ENCODE data around the gene NUP188.
"Not testable (repeated sequence)": the region's sequence is repeated elsewhere in the genome, so short reads cannot be mapped to it uniquely, and the experiment has no call there.

NUP188 gene

GRCh38 chr9:128944966-128945365, 2.5 kb upstream of the NUP188 start:
- not testable (repeated sequence) for H3K27ac Mint-ChIP-seq, H3K4me3 Mint-ChIP-seq, H3K9me3 Mint-ChIP-seq, H3K27me3 Mint-ChIP-seq
- intact Hi-C loops (cut with micrococcal nuclease): loop anchor here (10.0 kb wide), 1 partner anchor 60 kb away; the partner anchor contains the start of genes KYAT1 and LRRC8A
- Mint-ChIP-seq H3K4me1 (ENCODE audit: low read depth) (peaks cover 20% of the 10 kb centered on the region), H3K36me3 (ENCODE audit: low read depth) (peaks cover 34% of the 10 kb centered on the region)

DNA sequence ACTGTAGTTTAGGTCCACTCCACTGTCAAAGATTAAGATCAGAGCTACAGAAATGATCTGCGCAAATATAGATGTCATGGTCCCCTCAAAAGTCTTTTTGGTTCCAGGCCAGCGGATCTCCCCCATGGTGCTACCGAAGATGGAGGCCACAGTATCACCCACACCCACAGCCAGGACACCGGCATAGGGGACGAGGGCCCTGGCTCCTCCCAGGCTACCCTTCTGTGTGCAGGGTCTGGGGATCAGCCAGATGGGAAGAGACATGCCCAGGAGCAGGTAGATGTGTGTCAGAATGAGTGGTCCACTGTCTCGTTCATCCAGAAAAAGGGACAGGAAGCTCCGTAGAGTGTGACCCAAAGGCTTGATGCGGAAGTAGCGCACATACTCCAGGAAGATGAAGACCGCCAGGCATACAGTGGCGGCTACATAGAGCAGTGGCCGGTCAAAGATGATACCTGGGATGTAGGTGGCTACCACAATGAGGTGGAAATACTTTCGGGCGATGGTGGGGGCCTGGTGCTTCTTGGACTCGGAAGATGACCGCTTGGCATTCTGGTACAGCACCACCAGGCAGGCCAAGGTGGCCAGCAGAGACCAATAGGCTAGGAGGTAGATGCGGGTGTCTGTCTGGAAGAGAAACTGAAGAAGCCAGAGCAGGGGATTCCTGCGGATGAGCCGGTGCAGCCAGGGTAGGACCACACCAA, 1.5 kb upstream of the NUP188 start:
- H3K36me3 Mint-ChIP-seq (ENCODE audit: low read depth): peaks cover 44% of the 10 kb centered on the region
- H3K4me1 Mint-ChIP-seq (ENCODE audit: low read depth): peaks cover 20% of the 10 kb centered on the region
- H3K9me3 Mint-ChIP-seq: no peaks in the 10 kb centered on the region
- peak overlapping the region; percentile 94 for H3K4me3 Mint-ChIP-seq
- no peaks in the 10 kb centered on the region for H3K27me3 Mint-ChIP-seq
- intact Hi-C loops (cut with micrococcal nuclease): loop anchor here (10.0 kb wide), 1 partner anchor 61 kb away; the partner anchor contains the start of genes KYAT1 and LRRC8A
- H3K27ac Mint-ChIP-seq: peak overlapping the region; percentile 90

DNA sequence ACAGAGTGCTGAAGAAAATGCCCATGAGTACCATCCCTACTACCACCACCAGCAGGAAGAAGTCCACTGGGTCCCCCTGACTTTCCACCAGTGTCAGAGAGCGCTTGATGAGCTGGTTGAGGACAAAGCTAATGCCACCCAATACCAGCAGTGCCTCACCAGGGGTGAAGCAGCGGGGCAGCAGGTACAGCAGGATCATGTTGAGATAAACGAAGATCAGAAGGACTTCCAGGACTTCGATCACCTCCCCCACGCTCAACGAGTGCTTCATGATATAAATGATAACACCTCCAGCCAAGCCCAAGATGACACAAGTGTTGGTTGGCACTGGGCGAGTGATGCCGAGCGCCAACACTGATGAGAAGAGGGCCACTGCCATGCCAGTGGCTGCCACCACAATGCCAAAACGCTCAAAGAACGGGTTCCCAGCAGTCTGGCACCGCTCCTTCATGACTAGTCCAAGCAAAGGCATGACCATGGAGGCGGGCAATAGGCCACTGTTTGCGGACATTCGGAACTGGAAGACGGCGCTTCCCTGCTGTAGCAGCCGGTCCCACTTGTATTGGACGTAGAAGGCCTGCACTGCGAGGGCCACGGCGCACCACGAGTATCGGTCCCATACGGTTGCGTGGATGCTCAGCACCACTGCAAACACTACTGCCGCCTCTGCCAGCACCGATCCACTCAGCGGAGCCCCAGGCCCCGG, 775 bp upstream of the NUP188 start:
- H3K27ac Mint-ChIP-seq: peak overlapping the region; percentile 90
- H3K36me3 Mint-ChIP-seq (ENCODE audit: low read depth): peaks cover 52% of the 10 kb centered on the region
- no peaks in the 10 kb centered on the region for H3K9me3 Mint-ChIP-seq
- peak overlapping the region; percentile 94 for H3K4me3 Mint-ChIP-seq
- H3K4me1 Mint-ChIP-seq (ENCODE audit: low read depth): peaks cover 20% of the 10 kb centered on the region
- intact Hi-C loops (cut with micrococcal nuclease): loop anchor here (10.0 kb wide), 1 partner anchor 62 kb away; the partner anchor contains the start of genes KYAT1 and LRRC8A
- H3K27me3 Mint-ChIP-seq: no peaks in the 10 kb centered on the region

DNA sequence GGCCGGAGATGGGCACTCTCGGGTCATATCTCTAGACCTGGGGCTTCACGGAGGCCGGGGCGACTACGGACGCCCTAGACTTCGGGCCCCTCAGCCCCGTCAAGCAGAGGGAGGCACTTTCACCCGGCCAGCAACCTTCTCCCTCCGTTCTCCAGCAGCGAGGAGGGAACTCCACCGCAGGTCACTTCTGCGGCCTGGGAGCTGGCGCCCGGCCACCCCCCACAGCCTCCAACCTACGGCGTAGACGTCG, 297 bp upstream of the NUP188 start:
- no peaks in the 10 kb centered on the region for H3K9me3 Mint-ChIP-seq
- H3K27ac Mint-ChIP-seq: peak overlapping the region; percentile 90
- H3K27me3 Mint-ChIP-seq: no peaks in the 10 kb centered on the region
- peak overlapping the region; percentile 94 for H3K4me3 Mint-ChIP-seq
- peaks cover 56% of the 10 kb centered on the region for H3K36me3 Mint-ChIP-seq (ENCODE audit: low read depth)
- intact Hi-C loops (cut with micrococcal nuclease): loop anchor here (10.0 kb wide), 1 partner anchor 62 kb away; the partner anchor contains the start of genes KYAT1 and LRRC8A
- H3K4me1 Mint-ChIP-seq (ENCODE audit: low read depth): peaks cover 20% of the 10 kb centered on the region

DNA sequence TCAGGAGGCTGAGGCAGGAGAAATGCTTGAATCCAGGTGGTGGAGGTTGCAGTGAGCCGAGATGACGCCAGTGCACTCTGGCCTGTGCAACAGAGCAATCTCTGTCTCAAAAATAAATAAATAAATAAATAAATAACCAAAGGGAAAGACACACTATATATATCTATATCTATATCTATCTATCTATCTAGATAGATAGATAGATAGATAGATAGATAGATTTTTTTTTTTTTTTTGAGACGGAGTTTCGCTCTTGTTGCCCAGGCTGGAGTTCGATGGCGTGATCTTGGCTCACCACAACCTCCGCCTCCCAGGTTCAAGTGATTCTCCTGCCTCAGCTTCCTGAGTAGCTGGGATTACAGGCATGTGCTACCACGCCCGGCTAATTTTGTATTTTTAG, 13.9 kb downstream of the NUP188 start:
- H3K27ac Mint-ChIP-seq; H3K9me3 Mint-ChIP-seq; H3K4me1 Mint-ChIP-seq (ENCODE audit: low read depth); intact Hi-C loops (cut with micrococcal nuclease); H3K4me3 Mint-ChIP-seq; H3K27me3 Mint-ChIP-seq: not testable (repeated sequence)
- peaks cover 83% of the 10 kb centered on the region for H3K36me3 Mint-ChIP-seq (ENCODE audit: low read depth)

- Mint-ChIP-seq H3K9me3 (no peaks in the 10 kb centered on the region), H3K27me3 (no peaks in the 10 kb centered on the region), H3K4me1 (ENCODE audit: low read depth) (no peaks in the 10 kb centered on the region), H3K4me3 (no peak overlapping the region), H3K27ac (no peak overlapping the region), H3K36me3 (ENCODE audit: low read depth) (peaks cover 91% of the 10 kb centered on the region)
- intact Hi-C loops (cut with micrococcal nuclease): no loop called here
Observed at GRCh38 chr9:128969491-128969890, 22.0 kb downstream of the NUP188 start.

DNA sequence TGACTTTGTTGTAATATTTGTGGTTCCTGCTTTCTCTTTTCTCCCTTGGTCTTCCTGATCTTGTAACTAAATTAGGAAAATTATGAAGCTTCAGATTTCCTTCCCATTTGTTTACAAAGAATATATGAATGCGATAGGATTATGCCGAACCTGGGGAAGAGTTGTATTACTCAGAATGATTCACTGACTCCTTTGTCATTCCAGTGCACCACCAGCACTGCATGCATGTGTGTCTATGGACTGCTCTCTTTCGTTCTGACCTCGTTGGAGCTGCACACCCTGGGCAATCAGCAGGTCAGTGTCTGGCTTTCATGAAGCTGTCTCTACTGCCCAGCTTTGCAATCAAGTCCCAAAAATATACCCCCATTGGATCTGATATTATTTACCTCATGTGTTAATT, 25.5 kb downstream of the NUP188 start:
- H3K27ac Mint-ChIP-seq: no peak overlapping the region
- H3K4me1 Mint-ChIP-seq (ENCODE audit: low read depth): no peaks in the 10 kb centered on the region
- intact Hi-C loops (cut with micrococcal nuclease): no loop called here

DNA sequence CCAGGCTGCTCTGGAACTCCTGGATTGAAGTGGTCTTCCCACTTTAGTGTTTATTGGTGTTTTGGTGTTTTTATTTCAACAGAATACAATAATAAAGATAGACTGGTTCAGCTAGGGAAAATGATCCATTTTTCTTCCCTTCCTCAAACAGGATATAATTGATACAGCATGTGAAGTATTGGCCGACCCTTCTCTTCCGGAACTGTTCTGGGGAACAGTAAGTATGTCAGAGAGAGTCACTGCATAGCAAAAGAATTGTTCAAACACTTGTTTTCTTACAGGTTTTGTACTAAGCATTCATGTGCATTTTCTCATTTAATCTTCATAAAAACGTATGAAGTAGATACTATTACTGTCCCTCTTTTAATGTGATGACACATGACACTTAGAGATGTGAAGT, 31.6 kb downstream of the NUP188 start:
- Mint-ChIP-seq H3K9me3 (no peaks in the 10 kb centered on the region), H3K27me3 (no peaks in the 10 kb centered on the region), H3K36me3 (ENCODE audit: low read depth) (peaks cover 99% of the 10 kb centered on the region), H3K4me1 (ENCODE audit: low read depth) (no peaks in the 10 kb centered on the region), H3K27ac (no peak overlapping the region), H3K4me3 (no peak overlapping the region)
- intact Hi-C loops (cut with micrococcal nuclease): no loop called here

More for the DNA sequence above, 25.5 kb downstream of the NUP188 start:
- no peak overlapping the region for H3K4me3 Mint-ChIP-seq
- peaks cover 99% of the 10 kb centered on the region for H3K36me3 Mint-ChIP-seq (ENCODE audit: low read depth)
- H3K27me3 Mint-ChIP-seq: no peaks in the 10 kb centered on the region
- no peaks in the 10 kb centered on the region for H3K9me3 Mint-ChIP-seq

- no peak overlapping the region for H3K4me3 Mint-ChIP-seq
Observed at GRCh38 chr9:128983536-128983935, 36.0 kb downstream of the NUP188 start.

GRCh38 chr9:128986671-128987070, 39.2 kb downstream of the NUP188 start:
- no peak overlapping the region for H3K4me3 Mint-ChIP-seq
- H3K36me3 Mint-ChIP-seq (ENCODE audit: low read depth): peaks cover 98% of the 10 kb centered on the region
- no peak overlapping the region for H3K27ac Mint-ChIP-seq
- no peaks in the 10 kb centered on the region for H3K4me1 Mint-ChIP-seq (ENCODE audit: low read depth)
- intact Hi-C loops (cut with micrococcal nuclease): no loop called here
- no peaks in the 10 kb centered on the region for H3K9me3 Mint-ChIP-seq
- H3K27me3 Mint-ChIP-seq: no peaks in the 10 kb centered on the region

More at GRCh38 chr9:128983536-128983935, 36.0 kb downstream of the NUP188 start:
- intact Hi-C loops (cut with micrococcal nuclease): no loop called here
- H3K4me1 Mint-ChIP-seq (ENCODE audit: low read depth): no peaks in the 10 kb centered on the region
- H3K9me3 Mint-ChIP-seq: no peaks in the 10 kb centered on the region
- H3K27ac Mint-ChIP-seq: no peak overlapping the region
- peaks cover 100% of the 10 kb centered on the region for H3K36me3 Mint-ChIP-seq (ENCODE audit: low read depth)
- no peaks in the 10 kb centered on the region for H3K27me3 Mint-ChIP-seq

DNA sequence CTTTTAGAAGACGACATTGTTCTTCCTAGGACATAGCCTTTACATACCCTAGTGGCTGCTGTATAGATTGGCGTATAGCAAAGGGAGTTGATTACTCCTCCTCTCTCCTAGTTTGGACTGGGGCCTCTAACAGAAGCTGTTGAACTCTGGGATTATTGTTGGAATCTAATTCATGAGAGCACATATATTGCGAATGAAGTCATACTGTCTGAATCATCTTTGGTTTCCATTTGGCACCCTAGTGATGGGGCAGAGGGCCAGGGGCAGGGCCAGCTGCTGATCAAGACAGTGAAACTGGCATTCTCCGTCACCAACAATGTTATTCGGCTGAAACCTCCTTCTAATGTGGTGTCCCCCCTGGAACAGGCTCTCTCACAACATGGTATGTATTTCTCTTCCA, 40.3 kb downstream of the NUP188 start:
- intact Hi-C loops (cut with micrococcal nuclease): no loop called here
- no peak overlapping the region for H3K4me3 Mint-ChIP-seq
- H3K9me3 Mint-ChIP-seq: no peaks in the 10 kb centered on the region
- H3K4me1 Mint-ChIP-seq (ENCODE audit: low read depth): no peaks in the 10 kb centered on the region
- no peak overlapping the region for H3K27ac Mint-ChIP-seq
- H3K36me3 Mint-ChIP-seq (ENCODE audit: low read depth): peaks cover 97% of the 10 kb centered on the region
- H3K27me3 Mint-ChIP-seq: no peaks in the 10 kb centered on the region

GRCh38 chr9:128992995-128993394, 45.5 kb downstream of the NUP188 start:
- Mint-ChIP-seq H3K4me3 (no peak overlapping the region), H3K27me3 (no peaks in the 10 kb centered on the region), H3K36me3 (ENCODE audit: low read depth) (peaks cover 97% of the 10 kb centered on the region), H3K4me1 (ENCODE audit: low read depth) (no peaks in the 10 kb centered on the region), H3K27ac (no peak overlapping the region), H3K9me3 (no peaks in the 10 kb centered on the region)
- intact Hi-C loops (cut with micrococcal nuclease): no loop called here

DNA sequence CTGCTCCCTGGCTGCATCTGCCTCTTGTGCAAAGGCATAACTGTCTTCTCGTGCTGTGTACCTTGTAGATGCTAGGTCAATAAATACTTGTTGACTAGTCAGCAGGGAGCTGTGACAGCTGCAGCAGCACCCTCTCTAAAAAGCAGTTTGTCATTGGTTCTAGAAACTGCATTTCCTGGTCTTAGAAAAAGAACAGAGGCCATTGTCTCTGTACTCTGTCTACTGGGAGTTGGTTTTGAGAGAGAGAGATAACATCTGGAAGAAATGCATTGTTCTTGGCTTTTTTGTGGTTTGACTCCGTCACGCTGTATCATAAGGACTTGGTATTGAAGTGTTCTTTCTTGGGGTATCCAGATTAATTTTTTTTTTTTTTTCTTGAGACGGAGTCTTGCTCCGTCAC, 48.3 kb downstream of the NUP188 start:
- H3K36me3 Mint-ChIP-seq (ENCODE audit: low read depth): peaks cover 97% of the 10 kb centered on the region

GRCh38 chr9:128998462-128998861, 51.0 kb downstream of the NUP188 start:
- H3K27ac Mint-ChIP-seq: no peak overlapping the region
- intact Hi-C loops (cut with micrococcal nuclease): no loop called here
- no peak overlapping the region for H3K4me3 Mint-ChIP-seq
- H3K9me3 Mint-ChIP-seq: no peaks in the 10 kb centered on the region
- H3K4me1 Mint-ChIP-seq (ENCODE audit: low read depth): peaks cover 15% of the 10 kb centered on the region
- H3K36me3 Mint-ChIP-seq (ENCODE audit: low read depth): peaks cover 100% of the 10 kb centered on the region
- H3K27me3 Mint-ChIP-seq: no peaks in the 10 kb centered on the region

More for the DNA sequence above, 48.3 kb downstream of the NUP188 start:
- Mint-ChIP-seq H3K4me1 (ENCODE audit: low read depth) (peaks cover 15% of the 10 kb centered on the region), H3K27me3 (no peaks in the 10 kb centered on the region), H3K4me3 (no peak overlapping the region), H3K27ac (no peak overlapping the region), H3K9me3 (no peaks in the 10 kb centered on the region)
- intact Hi-C loops (cut with micrococcal nuclease): no loop called here
